Keratinocyte (primary cell): ENCODE measurements around the gene JPT2.

Experiments used
- CTCF ChIP-seq, 3 experiments: IDR thresholded peaks in 1 of 3; conservative IDR thresholded peaks in 1 of 3; optimal IDR thresholded peaks in 1 of 3; 2 replicates in 2 of 3; 3 replicates in 1 of 3; pipeline versions ENCODE3 to v1.5.1; 2011; ENCODE audit warnings: low read length in 3 of 3, mild to moderate bottlenecking in 3 of 3, moderate library complexity in 2 of 3, control low read depth in 1 of 3, inconsistent platforms in 1 of 3; ENCODE audit not compliant: insufficient read depth in 2 of 3; ENCODE audit errors: extremely low read depth in 1 of 3
- EZH2 ChIP-seq: IDR thresholded peaks from one replicate; pipeline ENCODE4 v1.6.1; 2012; ENCODE audit warnings: inconsistent platforms, mild to moderate bottlenecking, low read length, moderate library complexity

GRCh38 chr16:1691276-1691675, 13.2 kb downstream of the JPT2 start:
- TF ChIP-seq CTCF (optimal IDR thresholded peaks at IDR 0.05 in 1 of 3, IDR thresholded peaks at IDR 0.05 in 1 of 3, conservative IDR thresholded peaks at IDR 0.05 in 1 of 3; ENCODE audit: extremely low read depth in 1 of 3, insufficient read depth in 2 of 3, low read length in 3 of 3) (peak; percentile 9 to 31 (median 24)), EZH2 (no peak)
